ENCODE data around the gene ICA1L.
"Not testable (repeated sequence)": the region's sequence is repeated elsewhere in the genome, so short reads cannot be mapped to it uniquely, and the experiment has no call there.

DNA sequence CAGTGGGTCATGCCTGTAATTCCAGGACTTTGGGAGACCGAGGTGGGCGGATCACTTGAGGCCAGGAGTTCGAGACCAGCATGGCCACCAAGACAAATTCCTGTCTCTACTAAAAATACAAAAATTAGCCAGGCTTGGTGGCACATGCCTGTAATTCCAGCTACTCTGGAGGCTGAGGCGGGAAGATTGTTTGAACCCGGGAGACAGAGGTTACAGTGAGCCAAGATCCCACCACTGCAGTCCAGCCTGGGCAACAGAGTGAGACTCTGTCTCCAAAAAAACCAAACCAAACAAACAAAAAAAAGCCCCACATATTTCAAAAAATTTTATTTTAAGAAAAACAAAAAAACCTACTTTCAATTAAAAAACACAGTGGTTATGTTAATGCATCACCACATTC lies 38.7 kb upstream of the ICA1L start:
- TF ChIP-seq, protein P1, sequence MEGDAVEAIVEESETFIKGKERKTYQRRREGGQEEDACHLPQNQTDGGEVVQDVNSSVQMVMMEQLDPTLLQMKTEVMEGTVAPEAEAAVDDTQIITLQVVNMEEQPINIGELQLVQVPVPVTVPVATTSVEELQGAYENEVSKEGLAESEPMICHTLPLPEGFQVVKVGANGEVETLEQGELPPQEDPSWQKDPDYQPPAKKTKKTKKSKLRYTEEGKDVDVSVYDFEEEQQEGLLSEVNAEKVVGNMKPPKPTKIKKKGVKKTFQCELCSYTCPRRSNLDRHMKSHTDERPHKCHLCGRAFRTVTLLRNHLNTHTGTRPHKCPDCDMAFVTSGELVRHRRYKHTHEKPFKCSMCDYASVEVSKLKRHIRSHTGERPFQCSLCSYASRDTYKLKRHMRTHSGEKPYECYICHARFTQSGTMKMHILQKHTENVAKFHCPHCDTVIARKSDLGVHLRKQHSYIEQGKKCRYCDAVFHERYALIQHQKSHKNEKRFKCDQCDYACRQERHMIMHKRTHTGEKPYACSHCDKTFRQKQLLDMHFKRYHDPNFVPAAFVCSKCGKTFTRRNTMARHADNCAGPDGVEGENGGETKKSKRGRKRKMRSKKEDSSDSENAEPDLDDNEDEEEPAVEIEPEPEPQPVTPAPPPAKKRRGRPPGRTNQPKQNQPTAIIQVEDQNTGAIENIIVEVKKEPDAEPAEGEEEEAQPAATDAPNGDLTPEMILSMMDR (IDR thresholded peaks at IDR 0.05): not testable (repeated sequence)
- not testable (repeated sequence) for TF ChIP-seq EP300, POLR2A, POLR2AphosphoS5 (IDR thresholded peaks at IDR 0.05)

Data from stomach (tissue), 4 donors.